ENCODE results near the gene CHI3L1. TPM values are rescaled to one million over a fixed set of nuclear protein-coding genes. Genes with fewer than 3 reads are reported as not detected.

Gene CHI3L1
- total RNA-seq, 1 donor: 3.0 TPM

GRCh38 chr1:203178083-203178482 is 8.4 kb downstream of the CHI3L1 start:
- TF ChIP-seq, protein P1, sequence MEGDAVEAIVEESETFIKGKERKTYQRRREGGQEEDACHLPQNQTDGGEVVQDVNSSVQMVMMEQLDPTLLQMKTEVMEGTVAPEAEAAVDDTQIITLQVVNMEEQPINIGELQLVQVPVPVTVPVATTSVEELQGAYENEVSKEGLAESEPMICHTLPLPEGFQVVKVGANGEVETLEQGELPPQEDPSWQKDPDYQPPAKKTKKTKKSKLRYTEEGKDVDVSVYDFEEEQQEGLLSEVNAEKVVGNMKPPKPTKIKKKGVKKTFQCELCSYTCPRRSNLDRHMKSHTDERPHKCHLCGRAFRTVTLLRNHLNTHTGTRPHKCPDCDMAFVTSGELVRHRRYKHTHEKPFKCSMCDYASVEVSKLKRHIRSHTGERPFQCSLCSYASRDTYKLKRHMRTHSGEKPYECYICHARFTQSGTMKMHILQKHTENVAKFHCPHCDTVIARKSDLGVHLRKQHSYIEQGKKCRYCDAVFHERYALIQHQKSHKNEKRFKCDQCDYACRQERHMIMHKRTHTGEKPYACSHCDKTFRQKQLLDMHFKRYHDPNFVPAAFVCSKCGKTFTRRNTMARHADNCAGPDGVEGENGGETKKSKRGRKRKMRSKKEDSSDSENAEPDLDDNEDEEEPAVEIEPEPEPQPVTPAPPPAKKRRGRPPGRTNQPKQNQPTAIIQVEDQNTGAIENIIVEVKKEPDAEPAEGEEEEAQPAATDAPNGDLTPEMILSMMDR (IDR thresholded peaks at IDR 0.05; ENCODE audit: insufficient read depth, low read length): no peak
- peak; percentile 19 for DNase-seq (ENCODE audit: low read depth)
- H3K4me3 ChIP-seq (ENCODE audit: low read depth, low read length): no peak overlapping the region

- peak; percentile 25 for DNase-seq (ENCODE audit: low read depth)
- TF ChIP-seq, protein P1 (IDR thresholded peaks at IDR 0.05; ENCODE audit: insufficient read depth, low read length): no peak
- no peak overlapping the region for H3K4me3 ChIP-seq (ENCODE audit: low read depth, low read length)
These were observed 8.9 kb downstream of the CHI3L1 start for GRCh38 chr1:203177470-203178039.

DNA sequence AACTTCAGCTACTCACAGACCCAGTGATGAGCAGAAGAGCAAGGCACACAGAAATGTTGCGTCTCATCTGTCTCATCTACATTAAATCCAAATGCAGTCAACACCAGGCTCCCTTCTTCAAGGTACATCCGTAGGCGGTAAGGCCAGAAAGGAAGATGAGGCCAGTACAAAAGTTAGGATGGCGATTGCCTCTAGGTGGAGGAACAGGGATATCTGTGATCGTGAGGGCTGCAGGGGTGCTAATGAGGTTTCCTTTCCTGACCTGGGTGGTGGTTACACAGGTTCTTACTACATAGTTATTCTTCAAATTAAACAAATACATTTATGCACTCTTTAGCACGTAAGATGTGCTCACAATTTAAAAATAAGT is 9.5 kb downstream of the CHI3L1 start:
- no peak for DNase-seq (ENCODE audit: low read depth)
- H3K4me3 ChIP-seq (ENCODE audit: low read depth, low read length): no peak overlapping the region
- TF ChIP-seq, protein P1 (IDR thresholded peaks at IDR 0.05; ENCODE audit: insufficient read depth, low read length): no peak

DNA sequence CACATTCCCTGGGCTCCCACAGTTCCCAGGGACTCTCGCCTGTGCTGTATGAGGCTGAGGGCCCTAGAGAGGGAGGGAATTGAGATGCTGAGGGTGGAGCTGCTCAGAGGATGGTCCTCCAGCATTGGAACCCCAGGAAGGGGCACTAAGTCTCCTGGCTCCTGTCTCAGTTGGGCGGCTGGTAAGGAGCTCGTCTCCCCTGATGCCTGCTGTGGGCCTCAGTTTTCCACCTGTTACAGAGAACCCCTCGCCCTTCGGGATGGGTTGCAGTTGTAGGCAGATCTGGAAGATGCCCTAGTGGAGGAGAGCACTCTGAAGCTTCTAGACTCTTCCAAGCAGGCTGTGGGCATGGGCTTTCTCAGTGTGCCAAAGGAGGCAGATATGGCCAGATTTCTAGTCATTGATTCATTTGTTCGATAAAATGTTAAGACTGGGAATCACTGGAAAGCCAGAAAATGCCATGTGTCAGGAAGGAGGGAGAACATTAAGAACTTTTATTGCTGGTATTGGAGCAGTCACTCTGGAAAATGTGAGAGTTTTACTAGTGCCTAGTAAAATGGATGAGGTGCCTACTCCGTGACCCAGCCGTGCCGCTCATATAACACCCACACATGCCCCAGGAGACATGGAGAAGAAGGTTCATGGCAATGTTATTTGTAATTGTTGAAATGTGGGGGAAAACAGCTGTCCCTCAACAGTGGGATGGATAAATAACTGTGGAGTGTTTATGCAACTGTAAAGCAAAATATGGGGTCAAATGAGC is 10.1 kb downstream of the CHI3L1 start:
- H3K4me3 ChIP-seq (ENCODE audit: low read depth, low read length): no peak overlapping the region

GRCh38 chr1:203175827-203176241 is 10.7 kb downstream of the CHI3L1 start:
- TF ChIP-seq, protein P1 (IDR thresholded peaks at IDR 0.05; ENCODE audit: insufficient read depth, low read length): no peak
- DNase-seq (ENCODE audit: low read depth): no peak
- H3K4me3 ChIP-seq (ENCODE audit: low read depth, low read length): no peak overlapping the region

More for the DNA sequence above, 10.1 kb downstream of the CHI3L1 start:
- TF ChIP-seq, protein P1 (IDR thresholded peaks at IDR 0.05; ENCODE audit: insufficient read depth, low read length): no peak
- DNase-seq (ENCODE audit: low read depth): no peak

- no peak within 1 kb of the TSS for H3K4me3 ChIP-seq (ENCODE audit: low read depth, low read length)
- TF ChIP-seq, protein P1 (IDR thresholded peaks at IDR 0.05; ENCODE audit: insufficient read depth, low read length): no peak
- DNase-seq (ENCODE audit: low read depth): no peak
These were observed 11.2 kb downstream of the CHI3L1 start, which contains the start of gene MYBPH for GRCh38 chr1:203175237-203175826. Gene MYBPH, minus strand, starts transcription at chr1:203175826. Its CDS starts 71 bp downstream, at chr1:203175755.
